ENCODE data around the gene NMT1.

NMT1 gene

DNA sequence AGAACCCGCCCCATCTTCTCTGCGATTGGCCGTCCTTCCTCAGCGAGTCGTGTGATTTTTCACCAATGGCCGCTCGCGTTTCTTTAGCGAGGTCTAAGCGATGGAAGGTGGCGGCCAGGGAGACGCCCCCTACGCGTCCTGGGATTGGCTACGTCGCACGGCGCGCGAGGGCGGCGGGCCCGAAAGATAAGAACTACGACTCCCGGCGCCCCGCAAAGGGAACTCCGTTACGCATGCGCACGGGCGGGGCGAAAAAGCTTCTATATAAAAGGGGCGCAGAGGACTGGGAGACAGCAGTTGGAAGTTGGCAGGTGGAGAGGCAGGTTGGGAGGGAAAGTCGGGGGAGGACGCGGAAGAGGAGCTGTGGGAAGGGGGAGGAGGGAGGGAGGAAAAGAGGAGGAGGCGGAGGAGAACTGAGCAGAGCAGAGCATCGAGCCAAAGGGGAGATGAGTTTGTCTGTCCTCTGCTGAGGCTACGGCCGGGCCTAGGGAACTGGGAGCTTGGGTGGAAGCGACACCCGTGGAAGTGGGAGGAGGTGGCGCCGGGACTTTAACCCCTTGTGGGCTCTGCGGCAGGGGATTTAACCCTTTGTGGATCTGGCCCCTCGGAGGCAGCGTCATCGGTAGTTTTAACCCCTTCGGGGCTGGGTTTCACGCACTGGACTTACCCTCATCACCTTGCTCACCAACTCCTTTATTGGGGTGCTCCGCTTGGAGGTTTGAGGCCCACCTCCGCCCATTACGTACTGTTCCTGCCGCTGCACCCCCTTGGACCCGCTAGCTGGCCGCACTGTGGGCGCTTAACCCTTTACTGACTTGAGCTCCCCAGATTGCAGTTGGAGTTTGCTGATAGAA lies 87.3 kb downstream of the NMT1 start, which contains the start of gene HEXIM1:
Gene HEXIM1, plus strand, starts transcription at position 293 of the 854 bp plus-strand sequence. CDS start 716 bp downstream, outside the sequence.
- in situ Hi-C loops (cut with MboI; ENCODE audit: low sequenced_read_pairs): loop anchor here (10.0 kb wide), 1 partner anchor 46 kb away; no protein-coding TSS in a partner anchor

DNA sequence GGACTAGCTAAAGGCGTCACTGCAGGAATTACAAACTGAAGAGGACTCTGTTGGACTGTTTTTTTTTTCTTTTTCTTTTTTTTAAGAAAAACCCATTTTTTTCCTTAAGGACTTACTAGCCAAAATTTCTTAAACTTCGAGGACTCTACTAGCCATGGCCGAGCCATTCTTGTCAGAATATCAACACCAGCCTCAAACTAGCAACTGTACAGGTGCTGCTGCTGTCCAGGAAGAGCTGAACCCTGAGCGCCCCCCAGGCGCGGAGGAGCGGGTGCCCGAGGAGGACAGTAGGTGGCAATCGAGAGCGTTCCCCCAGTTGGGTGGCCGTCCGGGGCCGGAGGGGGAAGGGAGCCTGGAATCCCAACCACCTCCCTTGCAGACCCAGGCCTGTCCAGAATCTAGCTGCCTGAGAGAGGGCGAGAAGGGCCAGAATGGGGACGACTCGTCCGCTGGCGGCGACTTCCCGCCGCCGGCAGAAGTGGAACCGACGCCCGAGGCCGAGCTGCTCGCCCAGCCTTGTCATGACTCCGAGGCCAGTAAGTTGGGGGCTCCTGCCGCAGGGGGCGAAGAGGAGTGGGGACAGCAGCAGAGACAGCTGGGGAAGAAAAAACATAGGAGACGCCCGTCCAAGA lies 88.0 kb downstream of the NMT1 start:
- in situ Hi-C loops (cut with MboI; ENCODE audit: low sequenced_read_pairs): loop anchor here (10.0 kb wide), 1 partner anchor 46 kb away; no protein-coding TSS in a partner anchor

DNA sequence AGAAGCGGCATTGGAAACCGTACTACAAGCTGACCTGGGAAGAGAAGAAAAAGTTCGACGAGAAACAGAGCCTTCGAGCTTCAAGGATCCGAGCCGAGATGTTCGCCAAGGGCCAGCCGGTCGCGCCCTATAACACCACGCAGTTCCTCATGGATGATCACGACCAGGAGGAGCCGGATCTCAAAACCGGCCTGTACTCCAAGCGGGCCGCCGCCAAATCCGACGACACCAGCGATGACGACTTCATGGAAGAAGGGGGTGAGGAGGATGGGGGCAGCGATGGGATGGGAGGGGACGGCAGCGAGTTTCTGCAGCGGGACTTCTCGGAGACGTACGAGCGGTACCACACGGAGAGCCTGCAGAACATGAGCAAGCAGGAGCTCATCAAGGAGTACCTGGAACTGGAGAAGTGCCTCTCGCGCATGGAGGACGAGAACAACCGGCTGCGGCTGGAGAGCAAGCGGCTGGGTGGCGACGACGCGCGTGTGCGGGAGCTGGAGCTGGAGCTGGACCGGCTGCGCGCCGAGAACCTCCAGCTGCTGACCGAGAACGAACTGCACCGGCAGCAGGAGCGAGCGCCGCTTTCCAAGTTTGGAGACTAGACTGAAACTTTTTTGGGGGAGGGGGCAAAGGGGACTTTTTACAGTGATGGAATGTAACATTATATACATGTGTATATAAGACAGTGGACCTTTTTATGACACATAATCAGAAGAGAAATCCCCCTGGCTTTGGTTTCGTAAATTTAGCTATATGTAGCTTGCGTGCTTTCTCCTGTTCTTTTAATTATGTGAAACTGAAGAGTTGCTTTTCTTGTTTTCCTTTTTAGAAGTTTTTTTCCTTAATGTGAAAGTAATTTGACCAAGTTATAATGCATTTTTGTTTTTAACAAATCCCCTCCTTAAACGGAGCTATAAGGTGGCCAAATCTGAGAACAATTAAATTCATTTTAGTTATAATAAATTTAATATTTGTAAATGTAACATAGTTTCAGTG lies 88.8 kb downstream of the NMT1 start:
- in situ Hi-C loops (cut with MboI; ENCODE audit: low sequenced_read_pairs): loop anchor here (10.0 kb wide), 1 partner anchor 45 kb away; no protein-coding TSS in a partner anchor

DNA sequence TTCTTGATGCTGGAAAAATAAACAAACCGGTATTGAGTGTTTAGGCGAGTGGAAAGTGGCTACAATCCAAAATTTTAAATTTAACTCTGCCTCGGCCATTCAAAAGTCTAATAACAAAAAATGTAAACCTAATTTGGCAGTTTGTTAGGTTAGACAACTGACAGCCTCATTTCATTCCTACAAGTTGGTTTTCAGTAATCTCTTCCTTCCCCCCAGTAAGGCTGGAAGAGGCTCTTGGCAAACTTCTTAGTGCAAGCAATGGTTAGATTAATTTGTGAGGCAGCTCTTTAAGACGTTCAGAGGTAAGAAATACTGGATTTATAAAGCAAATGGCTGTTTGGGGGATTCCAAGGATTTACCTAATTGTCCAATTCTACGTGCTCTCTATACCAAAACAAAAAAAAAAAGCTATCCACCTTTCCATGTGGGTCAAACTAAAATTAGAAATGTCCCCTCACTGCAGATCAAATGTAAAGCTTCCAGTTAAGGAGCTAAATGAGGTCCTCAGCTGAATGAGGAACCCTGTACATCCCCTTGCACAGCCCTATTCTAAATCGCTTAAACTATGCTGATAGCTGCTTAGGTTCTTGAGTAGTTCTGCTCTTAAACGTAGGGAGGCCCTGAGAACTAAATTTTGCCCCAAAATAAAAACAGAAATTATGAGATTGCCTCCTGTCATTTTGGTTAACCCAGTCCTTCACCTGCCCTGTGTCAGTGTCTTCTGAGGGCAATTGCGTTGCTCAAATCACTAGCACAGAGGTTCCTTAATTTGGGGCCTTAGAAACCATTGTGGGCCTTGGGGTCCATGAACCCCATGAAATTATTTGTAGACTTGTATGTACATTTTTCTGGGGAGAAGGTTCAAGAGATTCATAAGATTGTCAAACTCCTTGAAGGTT lies 90.0 kb downstream of the NMT1 start:
- in situ Hi-C loops (cut with MboI; ENCODE audit: low sequenced_read_pairs): no loop called here

DNA sequence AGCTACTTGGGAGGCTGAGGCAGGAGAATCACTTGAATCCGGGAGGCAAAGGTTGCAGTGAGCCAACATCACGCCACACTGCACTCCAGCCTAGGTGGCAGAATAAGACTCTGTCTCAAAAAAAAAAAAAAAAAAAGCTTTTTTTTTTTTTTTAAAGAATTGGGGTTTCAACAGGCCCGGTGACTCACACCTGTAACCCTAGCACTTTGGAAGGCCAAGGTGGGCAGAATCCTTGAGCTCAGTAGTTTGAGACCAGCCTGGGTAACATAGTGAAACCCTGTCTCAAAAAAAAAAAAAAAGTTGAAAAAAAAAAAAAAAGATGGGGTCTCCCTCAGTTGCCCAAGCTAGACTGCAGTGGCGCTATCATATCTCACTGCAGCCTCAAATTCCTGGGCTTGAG lies 93.9 kb downstream of the NMT1 start:
- in situ Hi-C loops (cut with MboI; ENCODE audit: low sequenced_read_pairs): no loop called here

DNA sequence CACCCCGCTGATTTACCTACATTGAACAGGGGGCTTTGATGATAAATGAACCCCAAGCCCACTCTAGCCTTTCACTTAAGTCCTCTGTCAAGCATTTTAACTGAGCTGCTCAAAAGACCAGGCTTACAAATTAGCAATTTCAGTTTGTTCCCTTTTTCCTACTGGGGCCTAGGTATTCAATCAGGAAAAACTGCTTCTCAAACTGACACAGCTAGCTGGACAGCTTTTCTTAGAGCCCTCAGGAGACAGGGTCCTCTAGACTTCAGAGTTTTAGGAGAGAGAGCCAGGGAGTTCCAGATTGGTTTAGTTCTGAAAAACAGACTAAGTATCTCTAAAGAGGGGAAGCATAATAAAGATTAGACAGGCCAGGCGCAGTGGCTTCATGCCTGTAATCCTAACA lies 94.4 kb downstream of the NMT1 start:
- in situ Hi-C loops (cut with MboI; ENCODE audit: low sequenced_read_pairs): no loop called here

DNA sequence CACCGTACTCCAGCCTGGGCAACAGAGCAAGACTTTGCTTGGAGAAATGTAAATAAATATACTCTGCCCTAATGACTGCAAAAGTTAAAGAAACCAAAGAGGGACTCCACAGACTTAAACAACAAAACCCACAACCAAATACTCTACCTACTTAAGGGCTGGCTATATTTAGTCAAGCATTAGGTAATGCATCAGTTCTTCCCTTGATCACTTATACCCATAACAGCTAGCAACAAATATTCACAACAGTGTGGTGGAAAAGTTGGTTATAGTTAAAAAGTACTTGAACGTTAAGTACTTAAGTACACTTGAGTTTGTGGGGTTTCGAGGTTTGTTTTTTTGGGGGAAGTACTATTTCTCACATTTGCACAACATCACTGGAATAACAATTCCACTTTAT lies 95.1 kb downstream of the NMT1 start:
- in situ Hi-C loops (cut with MboI; ENCODE audit: low sequenced_read_pairs): no loop called here
